Mesenchymal stem cell (in vitro differentiated cells and primary cell): Measurements from ENCODE around the gene PPP1R15A.
"Not testable (repeated sequence)": the region's sequence is repeated elsewhere in the genome, so short reads cannot be mapped to it uniquely, and the experiment has no call there.

ENCODE experiments used
- DNase-seq: peaks from one replicate; pipeline ENCODE4 v3.0.0-alpha.2; 2013
- H2AFZ ChIP-seq: one replicate; pipeline ENCODE4 v1.6.1; 2013; ENCODE audit warnings: low read depth, mild to moderate bottlenecking, control low read depth, inconsistent platforms, low read length, moderate library complexity
- H2AK5ac ChIP-seq: 2 replicates; pipeline ENCODE4 v1.6.1; 2013; ENCODE audit warnings: low read length, moderate library complexity, mild to moderate bottlenecking, inconsistent platforms; ENCODE audit not compliant: severe bottlenecking
- H2BK120ac ChIP-seq: one replicate; pipeline ENCODE4 v1.6.1; 2013; ENCODE audit warnings: low read depth, mild to moderate bottlenecking, inconsistent platforms, low read length, moderate library complexity
- H2BK12ac ChIP-seq, 2 experiments: one replicate each; pipeline ENCODE4 v1.6.1; 2013; ENCODE audit warnings: inconsistent platforms in 2 of 2, low read length in 2 of 2, mild to moderate bottlenecking in 2 of 2, moderate library complexity in 2 of 2, control low read depth in 1 of 2
- H2BK15ac ChIP-seq: one replicate; pipeline ENCODE4 v1.6.1; 2013; ENCODE audit warnings: mild to moderate bottlenecking, low read depth, inconsistent platforms; ENCODE audit not compliant: poor library complexity, severe bottlenecking
- H2BK5ac ChIP-seq: 2 replicates; pipeline ENCODE4 v1.6.1; 2013; ENCODE audit warnings: low read depth, mild to moderate bottlenecking, low read length, control low read depth, inconsistent platforms; ENCODE audit not compliant: poor library complexity, severe bottlenecking
- H3K14ac ChIP-seq, 2 experiments: one replicate each; pipeline ENCODE4 v1.6.1; 2013; ENCODE audit warnings: inconsistent platforms in 2 of 2, low read length in 2 of 2, control low read depth in 1 of 2, mild to moderate bottlenecking in 1 of 2, moderate library complexity in 1 of 2
- H3K18ac ChIP-seq, 2 experiments: one replicate each; pipeline ENCODE4 v1.6.1; 2013; ENCODE audit warnings: inconsistent platforms in 2 of 2, low read length in 2 of 2, control low read depth in 1 of 2, low read depth in 1 of 2, mild to moderate bottlenecking in 1 of 2
- H3K23ac ChIP-seq, 2 experiments: one replicate each; pipeline ENCODE4 v1.6.1; 2013; ENCODE audit warnings: inconsistent platforms in 2 of 2, low read length in 2 of 2, mild to moderate bottlenecking in 2 of 2, moderate library complexity in 2 of 2, control low read depth in 1 of 2
- H3K27ac ChIP-seq: 2 replicates; pipeline ENCODE4 v1.5.1; 2013; ENCODE audit warnings: mild to moderate bottlenecking, moderate library complexity, low read length, control low read depth, inconsistent platforms; ENCODE audit not compliant: poor library complexity, severe bottlenecking
- H3K27me3 ChIP-seq, 2 experiments: 2 replicates each; pipeline versions ENCODE4 v1.6.1 to v1.7.0; 2013; ENCODE audit warnings: low read length in 2 of 2, mild to moderate bottlenecking in 2 of 2, moderate library complexity in 2 of 2, control low read depth in 1 of 2, inconsistent platforms in 1 of 2; ENCODE audit not compliant: control insufficient read depth in 1 of 2, insufficient read depth in 1 of 2
- H3K36me3 ChIP-seq, 2 experiments: 2 replicates each; pipeline versions ENCODE4 v1.6.1 to v1.7.0; 2013; ENCODE audit warnings: low read length in 2 of 2, control low read depth in 1 of 2, inconsistent platforms in 1 of 2, low read depth in 1 of 2, mild to moderate bottlenecking in 1 of 2; ENCODE audit not compliant: insufficient read depth in 2 of 2, control insufficient read depth in 1 of 2
- H3K4ac ChIP-seq, 2 experiments: one replicate each; pipeline ENCODE4 v1.6.1; 2013; ENCODE audit warnings: inconsistent platforms in 2 of 2, low read length in 2 of 2, mild to moderate bottlenecking in 2 of 2, moderate library complexity in 2 of 2, control low read depth in 1 of 2, low read depth in 1 of 2
- H3K4me1 ChIP-seq: 2 replicates; pipeline ENCODE4 v1.6.1; 2013; ENCODE audit warnings: low read depth, low read length, control low read depth; ENCODE audit not compliant: control insufficient read depth, insufficient read depth
- H3K4me2 ChIP-seq: 2 replicates; pipeline ENCODE4 v1.6.1; 2013; ENCODE audit warnings: low read length, mild to moderate bottlenecking, inconsistent platforms; ENCODE audit not compliant: poor library complexity, severe bottlenecking
- H3K4me3 ChIP-seq, 2 experiments: 2 replicates each; pipeline versions ENCODE4 v1.5.1 to v1.7.0; 2013; ENCODE audit warnings: low read length in 2 of 2, mild to moderate bottlenecking in 2 of 2, control low read depth in 1 of 2, low read depth in 1 of 2; ENCODE audit not compliant: insufficient read depth in 1 of 2
- H3K79me1 ChIP-seq: replicated peaks from 2 replicates; pipeline ENCODE4 v1.6.1; 2013; ENCODE audit warnings: mild to moderate bottlenecking, control low read depth, low read length, inconsistent platforms; ENCODE audit not compliant: poor library complexity, severe bottlenecking
- H3K9ac ChIP-seq: 2 replicates; pipeline ENCODE4 v1.7.0; 2013; ENCODE audit warnings: mild to moderate bottlenecking, low read length, moderate library complexity
- H3K9me3 ChIP-seq: 2 replicates; pipeline ENCODE4 v1.7.0; 2013; ENCODE audit warnings: mild to moderate bottlenecking, low read length; ENCODE audit not compliant: control insufficient read depth
- H4K8ac ChIP-seq: one replicate; pipeline ENCODE4 v1.6.1; 2013; ENCODE audit warnings: inconsistent platforms, mild to moderate bottlenecking, low read length, moderate library complexity
- H4K91ac ChIP-seq: one replicate; pipeline ENCODE4 v1.6.1; 2013; ENCODE audit warnings: mild to moderate bottlenecking, low read length, inconsistent platforms
- WGBS: methylation state at CpG from one replicate; pipeline ENCODE4 v1.1.7; 2013; ENCODE audit warnings: mixed read lengths; 5-methylcytosine and 5-hydroxymethylcytosine counted together

PPP1R15A gene

DNA sequence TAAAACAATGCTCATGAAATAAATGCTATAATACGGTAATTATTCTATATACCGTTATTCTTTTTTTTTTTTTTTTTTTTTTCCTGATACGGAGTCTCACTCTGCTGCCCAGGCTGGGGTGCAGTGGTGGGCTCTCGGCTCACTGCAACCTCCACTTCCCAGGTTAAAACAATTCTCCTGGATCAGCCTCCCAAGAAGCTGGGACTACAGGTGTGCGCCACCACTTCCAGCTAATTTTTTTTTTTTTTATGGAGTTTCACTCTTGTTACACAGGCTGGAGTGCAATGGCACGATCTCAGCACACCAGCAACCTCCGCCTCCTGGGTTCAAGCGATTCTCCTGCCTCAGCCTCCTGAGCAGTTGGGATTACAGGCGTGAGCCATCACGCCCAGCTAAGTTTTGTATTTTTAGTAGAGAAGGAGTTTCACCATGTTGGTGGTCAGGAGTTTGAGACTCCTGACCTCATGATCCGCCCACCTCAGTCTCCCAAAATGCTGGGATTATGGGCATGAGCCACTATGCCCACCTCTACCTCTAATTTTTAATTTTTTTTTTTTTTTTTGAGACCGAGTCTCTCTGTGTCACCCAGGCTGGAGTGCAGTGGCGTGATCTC lies 6.9 kb downstream of the PPP1R15A start:
- H3K27ac ChIP-seq, result no peak overlapping the region
- H3K36me3 ChIP-seq, result peaks cover 37 to 59% of the 10 kb centered on the region in 2 experiments
- H2BK15ac ChIP-seq, result no peak overlapping the region
- H3K4me3 ChIP-seq, result no peak overlapping the region
- H4K91ac ChIP-seq, result no peak overlapping the region
- H3K4ac ChIP-seq, result no peak overlapping the region
- H2AK5ac ChIP-seq, result no peak overlapping the region
- H2BK120ac ChIP-seq, result no peak overlapping the region
- DNase-seq, result peak; percentile 56
- H2BK5ac ChIP-seq, result no peak overlapping the region
- H3K9me3 ChIP-seq, result no peaks in the 10 kb centered on the region
- H3K4me1 ChIP-seq, result peaks cover 16% of the 10 kb centered on the region
- no peak overlapping the region for H4K8ac ChIP-seq
- H2BK12ac ChIP-seq, result no peak overlapping the region
- H3K18ac ChIP-seq, result no peak overlapping the region
- peaks cover 13% of the 10 kb centered on the region for H3K79me1 ChIP-seq
- no peaks in the 10 kb centered on the region for H3K27me3 ChIP-seq
- H3K23ac ChIP-seq, result no peak overlapping the region
- WGBS, result 98% methylated on average over 12 of the region's 13 CpGs
- no peak overlapping the region for H3K9ac ChIP-seq
- H3K4me2 ChIP-seq, result no peak overlapping the region
- H2AFZ ChIP-seq, result no peak overlapping the region
- no peak overlapping the region for H3K14ac ChIP-seq

DNA sequence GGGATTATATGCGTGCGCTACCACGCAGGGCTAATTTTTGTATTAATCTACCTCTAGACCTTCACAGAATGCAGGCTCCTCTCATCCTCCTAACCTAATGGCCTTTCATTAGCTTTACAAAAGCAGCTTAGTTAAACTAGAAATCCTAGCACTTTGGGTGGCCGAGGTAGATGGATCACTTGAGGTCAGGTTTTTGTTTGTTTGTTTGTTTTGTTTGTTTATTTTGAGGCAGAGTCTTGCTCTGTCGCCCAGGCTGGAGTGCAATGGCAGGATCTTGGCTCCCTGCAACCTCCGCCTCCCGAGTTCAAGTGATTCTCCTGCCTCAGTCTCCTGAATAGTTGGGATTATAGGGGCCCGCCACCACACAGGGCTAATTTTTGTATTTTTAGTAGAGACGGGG lies 7.5 kb downstream of the PPP1R15A start:
- not testable (repeated sequence) for H3K27me3 ChIP-seq, H3K27ac ChIP-seq, H3K4ac ChIP-seq, H2AFZ ChIP-seq, H3K4me3 ChIP-seq, H3K14ac ChIP-seq, H2BK15ac ChIP-seq, H3K9ac ChIP-seq, H3K18ac ChIP-seq, H3K23ac ChIP-seq, H4K8ac ChIP-seq, H2BK5ac ChIP-seq, H2BK120ac ChIP-seq, H3K9me3 ChIP-seq, H3K4me2 ChIP-seq, H2BK12ac ChIP-seq, H2AK5ac ChIP-seq, H4K91ac ChIP-seq
- Histone ChIP-seq H3K36me3 (peaks cover 31 to 53% of the 10 kb centered on the region in 2 experiments), H3K4me1 (peaks cover 12% of the 10 kb centered on the region), H3K79me1 (peaks cover 13% of the 10 kb centered on the region)
- WGBS, result 79% methylated on average over 6 of the region's 9 CpGs
- DNase-seq, result peak; percentile 53

DNA sequence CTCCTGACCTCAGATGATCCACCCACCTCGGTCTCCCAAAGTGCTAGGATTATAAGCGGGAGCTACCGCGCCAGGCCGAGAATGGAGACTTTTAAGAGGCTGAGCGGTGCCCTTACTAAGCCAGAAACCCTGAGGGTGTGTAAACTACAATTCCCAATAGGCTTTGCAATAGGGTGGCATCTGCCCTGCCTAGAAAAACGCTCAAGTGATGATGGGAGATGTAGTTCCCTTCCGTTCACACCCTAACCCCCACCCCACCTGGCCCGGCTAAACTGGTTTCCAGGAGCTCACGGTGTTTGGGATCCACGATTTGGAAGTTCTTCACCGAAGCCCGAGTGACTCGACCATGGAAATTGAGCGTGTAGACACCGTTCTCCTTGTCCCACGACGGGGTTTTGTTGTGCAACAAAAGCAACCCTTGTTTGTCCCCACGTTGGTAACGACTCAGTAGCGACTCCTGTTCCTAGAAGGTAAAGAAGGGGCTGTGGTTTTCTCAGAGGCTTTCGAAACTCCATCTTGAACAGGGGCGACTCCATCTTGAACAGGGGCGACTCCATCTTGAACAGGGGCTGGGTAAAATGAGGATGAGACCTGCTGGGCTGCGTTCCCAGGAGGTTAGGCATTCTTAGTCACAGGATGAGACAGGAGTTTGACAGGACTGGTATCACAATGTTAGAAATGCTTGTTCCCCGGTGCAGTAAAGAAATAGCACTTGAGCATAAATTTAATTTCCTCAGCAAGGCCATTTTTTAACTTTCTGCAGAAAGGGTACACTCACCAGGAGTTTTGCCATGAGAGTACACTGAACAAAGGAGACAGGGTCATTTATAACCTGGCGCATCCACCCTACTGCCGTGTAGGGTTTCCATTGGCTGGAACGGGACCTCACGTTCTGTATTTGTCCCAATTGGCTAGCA lies 9.8 kb downstream of the PPP1R15A start:
- no peak overlapping the region for H4K8ac ChIP-seq
- H3K79me1 ChIP-seq, result peaks cover 13% of the 10 kb centered on the region
- peak; percentile 71 for DNase-seq
- H2AFZ ChIP-seq, result no peak overlapping the region
- no peak overlapping the region for H3K23ac ChIP-seq
- no peak overlapping the region for H4K91ac ChIP-seq
- no peak overlapping the region for H3K4me2 ChIP-seq
- no peak overlapping the region for H3K9ac ChIP-seq
- no peak overlapping the region for H3K18ac ChIP-seq
- H3K14ac ChIP-seq, result no peak overlapping the region
- H2BK15ac ChIP-seq, result no peak overlapping the region
- H2BK5ac ChIP-seq, result no peak overlapping the region
- H3K27me3 ChIP-seq, result no peaks in the 10 kb centered on the region
- H3K27ac ChIP-seq, result no peak overlapping the region
- H3K4ac ChIP-seq, result no peak overlapping the region
- H3K9me3 ChIP-seq, result no peaks in the 10 kb centered on the region
- H2BK12ac ChIP-seq, result no peak overlapping the region
- H3K4me3 ChIP-seq, result no peak overlapping the region
- H3K36me3 ChIP-seq, result peaks cover 18 to 30% of the 10 kb centered on the region in 2 experiments
- no peaks in the 10 kb centered on the region for H3K4me1 ChIP-seq
- 82% methylated on average over 30 of the region's 30 CpGs for WGBS
- no peak overlapping the region for H2BK120ac ChIP-seq
- no peak overlapping the region for H2AK5ac ChIP-seq

GRCh38 chr19:48883726-48884125 lies 11.5 kb downstream of the PPP1R15A start:
- H2BK120ac ChIP-seq, result no peak overlapping the region
- no peak overlapping the region for H4K8ac ChIP-seq
- no peaks in the 10 kb centered on the region for H3K4me1 ChIP-seq
- no peak overlapping the region for H2BK15ac ChIP-seq
- 100% methylated on average over 6 of the region's 7 CpGs for WGBS
- no peak overlapping the region for H4K91ac ChIP-seq
- H3K18ac ChIP-seq, result no peak overlapping the region
- H3K9me3 ChIP-seq, result no peaks in the 10 kb centered on the region
- H3K27me3 ChIP-seq, result no peaks in the 10 kb centered on the region
- H3K14ac ChIP-seq, result no peak overlapping the region
- no peak overlapping the region for H3K9ac ChIP-seq
- no peak overlapping the region for H2AFZ ChIP-seq
- H2BK5ac ChIP-seq, result no peak overlapping the region
- H3K4ac ChIP-seq, result no peak overlapping the region
- peaks cover 4% of the 10 kb centered on the region for H3K79me1 ChIP-seq
- H3K27ac ChIP-seq, result no peak overlapping the region
- no peak overlapping the region for H2AK5ac ChIP-seq
- H3K4me2 ChIP-seq, result no peak overlapping the region
- no peak overlapping the region for H3K23ac ChIP-seq
- no peak overlapping the region for H3K4me3 ChIP-seq
- peak; percentile 50 for DNase-seq
- peaks cover 4 to 13% of the 10 kb centered on the region in 2 experiments for H3K36me3 ChIP-seq
- no peak overlapping the region for H2BK12ac ChIP-seq
